GM19324 (cell line): ENCODE data around the gene TNNT2.

Experiments
- ATAC-seq: cut with Tn5 transposase; IDR thresholded peaks from one replicate; pipeline ENCODE4 v1.9.1; 2021; ENCODE audit warnings: mild to moderate bottlenecking, moderate library complexity; ENCODE audit not compliant: unreplicated experiment, low FRiP score

The TNNT2 gene

GRCh38 chr1:201336711-201337450 is 40.6 kb downstream of the TNNT2 start:
- no peak for ATAC-seq

GRCh38 chr1:201335901-201336300 is 41.6 kb downstream of the TNNT2 start:
- ATAC-seq = no peak

- ATAC-seq = no peak
Observed at GRCh38 chr1:201335174-201335870, 42.2 kb downstream of the TNNT2 start.

GRCh38 chr1:201334325-201335173 is 42.9 kb downstream of the TNNT2 start:
- no peak for ATAC-seq

GRCh38 chr1:201332616-201333335 is 44.7 kb downstream of the TNNT2 start:
- no peak for ATAC-seq

GRCh38 chr1:201332021-201332420 is 45.5 kb downstream of the TNNT2 start:
- ATAC-seq = no peak

- no peak for ATAC-seq
Observed at GRCh38 chr1:201331166-201331565, 46.3 kb downstream of the TNNT2 start.

- ATAC-seq = no peak
Observed at GRCh38 chr1:201330541-201330940, 46.9 kb downstream of the TNNT2 start.

GRCh38 chr1:201329801-201330200 is 47.7 kb downstream of the TNNT2 start:
- ATAC-seq = no peak

GRCh38 chr1:201329286-201329685 is 48.2 kb downstream of the TNNT2 start:
- ATAC-seq = no peak

GRCh38 chr1:201328576-201328975 is 48.9 kb downstream of the TNNT2 start:
- ATAC-seq = no peak

- ATAC-seq = no peak
Observed at GRCh38 chr1:201327687-201328240, 49.7 kb downstream of the TNNT2 start.

GRCh38 chr1:201326710-201327109 is 50.8 kb downstream of the TNNT2 start:
- ATAC-seq = no peak

GRCh38 chr1:201325678-201326060 is 51.8 kb downstream of the TNNT2 start:
- no peak for ATAC-seq

GRCh38 chr1:201324821-201325677 is 52.4 kb downstream of the TNNT2 start:
- no peak for ATAC-seq

- no peak for ATAC-seq
Observed at GRCh38 chr1:201324306-201324705, 53.2 kb downstream of the TNNT2 start.

- ATAC-seq = no peak
Observed at GRCh38 chr1:201322653-201323510, 54.6 kb downstream of the TNNT2 start.

GRCh38 chr1:201321826-201322390 is 55.6 kb downstream of the TNNT2 start:
- no peak for ATAC-seq
